CMK (cell line): ENCODE measurements around the gene CIB4.

Experiments used
- DNase-seq: peaks from one replicate; pipeline ENCODE4 v3.0.0-alpha.2; 2010; ENCODE audit warnings: low read depth

Gene CIB4

GRCh38 chr2:26621469-26622199 lies 19.5 kb downstream of the CIB4 start:
- no peak for DNase-seq

- no peak for DNase-seq
Observed at GRCh38 chr2:26620031-26620605, 21.0 kb downstream of the CIB4 start.

GRCh38 chr2:26619521-26619951 lies 21.6 kb downstream of the CIB4 start:
- no peak for DNase-seq

GRCh38 chr2:26619096-26619495 lies 22.1 kb downstream of the CIB4 start:
- DNase-seq, result no peak

GRCh38 chr2:26618611-26619010 lies 22.6 kb downstream of the CIB4 start:
- no peak for DNase-seq

- no peak for DNase-seq
Observed at GRCh38 chr2:26617588-26618083, 23.5 kb downstream of the CIB4 start.

- no peak for DNase-seq
Observed at GRCh38 chr2:26616706-26617587, 24.2 kb downstream of the CIB4 start.

- no peak for DNase-seq
Observed at GRCh38 chr2:26615860-26616705, 25.1 kb downstream of the CIB4 start.

- no peak for DNase-seq
Observed at GRCh38 chr2:26615336-26615859, 25.8 kb downstream of the CIB4 start.

GRCh38 chr2:26614216-26615138 lies 26.7 kb downstream of the CIB4 start:
- no peak for DNase-seq

- no peak for DNase-seq
Observed at GRCh38 chr2:26613241-26614215, 27.6 kb downstream of the CIB4 start.

GRCh38 chr2:26612522-26613240 lies 28.5 kb downstream of the CIB4 start:
- DNase-seq, result no peak

- DNase-seq, result no peak
Observed at GRCh38 chr2:26612034-26612433, 29.1 kb downstream of the CIB4 start.

GRCh38 chr2:26610504-26611335 lies 30.4 kb downstream of the CIB4 start:
- DNase-seq, result no peak

GRCh38 chr2:26609839-26610277 lies 31.3 kb downstream of the CIB4 start:
- DNase-seq, result no peak

GRCh38 chr2:26609205-26609631 lies 31.9 kb downstream of the CIB4 start:
- no peak for DNase-seq

- DNase-seq, result no peak
Observed at GRCh38 chr2:26608557-26608956, 32.6 kb downstream of the CIB4 start.
